NCI-H2196 treated with DMSO at 0.1 percent for 48 hours (cell line): ENCODE data around the gene PIGT.
A peak's percentile ranks its signal among the peaks of the same experiment; 100 is the strongest.

Source experiments
- DNase-seq: peaks from one replicate; lab custom pipeline; 2025; ENCODE audit not compliant: unreplicated experiment; lab: John Stamatoyannopoulos, UW

The PIGT gene

GRCh38 chr20:45415822-45416637, at the start of gene PIGT:
PIGT (plus strand) TSS chr20:45416141; CDS start chr20:45416157, 16 bp downstream.
- peak; percentile 66 for DNase-seq

GRCh38 chr20:45366192-45366591, 49.7 kb upstream of the PIGT start:
- DNase-seq: no peak

- no peak for DNase-seq
Measured at GRCh38 chr20:45366631-45367030, 49.3 kb upstream of the PIGT start.

GRCh38 chr20:45367126-45367525, 48.8 kb upstream of the PIGT start:
- DNase-seq: no peak

GRCh38 chr20:45368221-45368980, 47.5 kb upstream of the PIGT start:
- DNase-seq: no peak

- no peak for DNase-seq
Measured at GRCh38 chr20:45370571-45371160, 45.3 kb upstream of the PIGT start.

- DNase-seq: no peak
Measured at GRCh38 chr20:45372241-45372640, 43.7 kb upstream of the PIGT start.

GRCh38 chr20:45372646-45373352, 43.1 kb upstream of the PIGT start:
- no peak for DNase-seq

GRCh38 chr20:45373353-45374100, 42.4 kb upstream of the PIGT start:
- peak; percentile 91 for DNase-seq

- DNase-seq: no peak
Measured at GRCh38 chr20:45374101-45374467, 41.9 kb upstream of the PIGT start.

- no peak for DNase-seq
Measured at GRCh38 chr20:45374966-45375365, 41.0 kb upstream of the PIGT start.

GRCh38 chr20:45377269-45377668, 38.7 kb upstream of the PIGT start:
- peak; percentile 12 for DNase-seq

- no peak for DNase-seq
Measured at GRCh38 chr20:45378191-45378590, 37.8 kb upstream of the PIGT start, which contains the start of gene TP53TG5. TP53TG5 (minus strand) TSS chr20:45378325; CDS start chr20:45378236, 89 bp downstream.

GRCh38 chr20:45387274-45387673, 28.7 kb upstream of the PIGT start:
- DNase-seq: no peak

GRCh38 chr20:45390931-45391330, 25.0 kb upstream of the PIGT start:
- DNase-seq: no peak

- no peak for DNase-seq
Measured at GRCh38 chr20:45391559-45391958, 24.4 kb upstream of the PIGT start.

GRCh38 chr20:45392733-45393132, 23.2 kb upstream of the PIGT start:
- no peak for DNase-seq

GRCh38 chr20:45394221-45395113, 21.5 kb upstream of the PIGT start:
- DNase-seq: no peak

- DNase-seq: no peak
Measured at GRCh38 chr20:45395114-45395415, 20.9 kb upstream of the PIGT start.

GRCh38 chr20:45399018-45399417, 16.9 kb upstream of the PIGT start:
- DNase-seq: no peak
